ENCODE results near the gene CENPM.
A peak's percentile ranks its signal among the peaks of the same experiment; 100 is the strongest.

CENPM gene

DNA sequence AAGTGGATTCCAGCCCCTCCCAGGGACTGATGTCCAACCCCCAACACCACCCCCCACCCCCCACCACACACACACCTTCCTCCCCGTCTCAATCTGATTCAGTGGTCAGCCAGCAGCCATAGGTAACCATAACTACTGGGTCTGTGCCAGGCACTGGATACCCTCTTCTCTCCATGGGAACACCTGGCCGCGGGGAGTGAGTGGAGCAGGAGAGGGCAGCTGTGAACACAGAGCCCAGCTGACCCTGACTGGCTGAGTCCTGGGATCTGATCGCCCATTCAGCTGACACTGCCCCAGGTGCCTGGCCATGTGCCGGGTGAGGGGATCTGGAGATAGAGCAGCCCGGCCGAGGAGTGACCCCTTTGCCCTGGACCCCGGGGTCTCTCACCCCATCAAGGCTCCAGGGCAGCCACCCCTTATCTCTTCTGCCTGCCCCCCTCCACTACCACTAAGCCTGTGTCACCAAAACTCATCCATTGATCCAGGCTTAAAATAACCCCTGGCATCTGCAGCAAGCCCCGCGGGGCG lies 29.5 kb downstream of the CENPM start:
- no peak for TF ChIP-seq CTCF (conservative IDR thresholded peaks at IDR 0.05; ENCODE audit: low read depth, low read length)
- H3K4me3 ChIP-seq (ENCODE audit: low read depth, low read length), result no peak overlapping the region
- no peak for DNase-seq (ENCODE audit: low read depth)

DNA sequence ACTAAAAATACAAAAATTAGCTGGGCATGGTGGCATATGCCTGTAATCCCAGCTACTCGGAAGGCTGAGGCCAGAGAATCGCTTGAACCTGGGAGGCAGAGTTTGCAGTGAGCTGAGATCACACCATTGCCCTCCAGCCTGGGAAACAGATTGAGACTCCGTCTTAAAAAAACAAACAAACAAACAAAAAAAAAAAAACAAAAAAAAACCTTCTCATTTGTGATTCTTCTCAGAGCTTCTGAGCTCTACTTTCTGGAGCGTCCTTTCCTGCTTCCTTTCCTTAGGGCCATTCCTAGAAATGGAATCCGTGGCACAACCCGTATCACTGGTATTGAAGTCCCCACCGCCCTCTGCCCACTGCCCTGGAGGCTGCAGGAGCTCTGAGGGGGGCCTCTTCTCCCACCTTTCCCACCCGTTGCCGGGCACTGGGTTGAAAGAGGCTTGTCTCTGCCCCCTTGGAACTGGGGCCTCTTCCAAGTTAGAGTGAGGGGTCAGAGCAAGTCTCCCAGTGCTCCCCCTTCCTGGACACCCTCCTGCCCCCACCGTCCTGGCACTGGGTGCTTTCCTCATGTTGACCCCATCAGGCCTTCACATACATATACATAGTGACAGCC lies 30.1 kb downstream of the CENPM start:
- no peak for TF ChIP-seq CTCF (conservative IDR thresholded peaks at IDR 0.05; ENCODE audit: low read depth, low read length)
- H3K4me3 ChIP-seq (ENCODE audit: low read depth, low read length), result no peak overlapping the region
- DNase-seq (ENCODE audit: low read depth), result no peak

DNA sequence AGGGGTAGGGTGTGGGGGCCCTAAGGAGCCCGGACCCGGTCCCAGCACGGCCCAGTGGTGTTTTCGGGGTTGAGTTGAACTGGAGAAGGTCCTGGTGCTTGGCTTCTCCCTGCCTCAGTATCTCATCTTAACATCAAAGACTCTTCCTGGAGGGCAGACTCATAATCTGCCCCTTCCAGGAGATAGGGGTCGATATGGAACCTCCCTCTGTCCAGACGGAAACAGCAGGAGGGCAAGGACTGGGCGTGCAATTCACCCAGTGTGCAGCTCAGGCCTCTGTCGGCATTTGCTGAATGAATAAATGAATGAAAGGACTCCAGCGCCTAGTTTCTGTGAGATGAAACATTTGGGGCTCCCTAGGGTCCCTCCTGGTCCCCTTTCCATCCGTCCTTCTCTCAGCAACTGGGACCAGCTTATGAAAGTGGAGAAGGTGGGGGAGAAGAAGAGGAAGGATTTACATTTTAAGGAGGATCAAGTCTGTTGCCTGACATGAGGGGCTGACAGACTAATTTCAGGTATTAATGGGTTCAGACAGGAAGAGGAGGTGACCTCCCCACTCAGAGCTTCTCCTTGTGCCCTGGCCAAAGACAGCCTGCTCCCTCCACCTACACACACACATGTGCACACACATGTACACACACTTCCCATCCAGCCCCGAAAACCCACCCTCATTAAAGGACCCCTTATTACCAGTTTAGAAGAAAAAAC lies 31.0 kb downstream of the CENPM start:
- no peak for DNase-seq (ENCODE audit: low read depth)
- no peak overlapping the region for H3K4me3 ChIP-seq (ENCODE audit: low read depth, low read length)
- no peak for TF ChIP-seq CTCF (conservative IDR thresholded peaks at IDR 0.05; ENCODE audit: low read depth, low read length)

DNA sequence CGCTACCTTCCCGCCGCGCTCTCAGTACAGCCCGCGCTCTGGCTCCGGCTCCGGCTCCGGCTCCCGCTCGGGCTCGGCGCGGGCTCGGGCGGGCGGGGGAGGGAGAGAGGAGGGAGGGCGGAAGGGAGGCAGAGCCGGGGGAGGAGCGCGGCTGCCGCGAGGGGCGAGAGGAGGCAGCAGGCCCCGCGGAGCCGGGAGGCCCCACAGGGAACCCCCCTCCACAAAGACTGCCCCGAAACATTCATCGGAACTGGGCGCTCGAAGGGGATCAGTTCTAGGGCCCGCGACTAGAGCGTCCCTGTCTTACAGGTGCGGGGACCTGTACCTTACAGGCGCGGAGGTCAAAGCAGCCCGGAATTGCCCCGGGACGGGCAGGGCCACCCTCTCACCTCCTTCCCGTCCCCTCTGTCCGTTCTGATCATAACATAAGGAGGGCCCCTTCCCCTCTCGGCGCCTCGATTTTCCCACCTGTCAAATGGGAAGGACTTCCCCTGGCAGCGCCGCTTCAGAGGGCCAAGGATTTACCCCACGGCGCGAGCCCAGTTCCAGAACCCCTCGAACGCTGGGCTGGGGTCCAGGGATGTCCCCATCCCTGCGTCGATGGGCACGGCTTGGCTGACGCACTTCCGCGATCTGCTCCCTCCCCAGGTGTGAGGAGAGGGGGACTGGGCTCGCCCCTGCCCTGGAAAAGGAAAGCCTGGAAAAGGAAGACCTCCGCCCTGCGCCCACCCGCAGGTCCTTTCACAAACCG lies 31.7 kb downstream of the CENPM start, which contains the start of gene SHISA8:
TSS of gene SHISA8 (minus strand) at position 40 of the 751 bp plus-strand sequence. CDS start 407 bp downstream, outside the sequence.
- no peak within 1 kb of the TSS for H3K4me3 ChIP-seq (ENCODE audit: low read depth, low read length)
- DNase-seq (ENCODE audit: low read depth), result peak; percentile 48
- no peak for TF ChIP-seq CTCF (conservative IDR thresholded peaks at IDR 0.05; ENCODE audit: low read depth, low read length)

- TF ChIP-seq CTCF (conservative IDR thresholded peaks at IDR 0.05; ENCODE audit: low read depth, low read length), result no peak
Measured at GRCh38 chr22:41914611-41915034, 32.3 kb downstream of the CENPM start.

GRCh38 chr22:41913842-41914534 lies 33.0 kb downstream of the CENPM start:
- DNase-seq (ENCODE audit: low read depth), result no peak
- no peak overlapping the region for H3K4me3 ChIP-seq (ENCODE audit: low read depth, low read length)
- TF ChIP-seq CTCF (conservative IDR thresholded peaks at IDR 0.05; ENCODE audit: low read depth, low read length), result no peak

More at GRCh38 chr22:41914611-41915034, 32.3 kb downstream of the CENPM start:
- H3K4me3 ChIP-seq (ENCODE audit: low read depth, low read length), result no peak overlapping the region
- no peak for DNase-seq (ENCODE audit: low read depth)

All from choroid plexus epithelial cell (primary cell).